Activated CD4-positive, CD25-positive, alpha-beta regulatory T cell treated with anti-CD3 and anti-CD28 coated beads, Interleukin-2, amount 50 U/mL, for 24 hours (primary cell): ENCODE results near the gene APOBEC3A.

ENCODE experiments used
- ATAC-seq, 2 donors: fragments of 150-1000 bp; cut with Tn5 transposase; one replicate each; pipeline ENCODE4 v1.10.0; 2021; ENCODE audit warnings: mild to moderate bottlenecking in 1 of 2, moderate library complexity in 1 of 2

Gene APOBEC3A

GRCh38 chr22:38957046-38957770, at the start of gene APOBEC3A:
Gene APOBEC3A, plus strand, starts transcription at chr22:38957609. Its CDS starts 83 bp downstream, at chr22:38957692.
- no peak for ATAC-seq

GRCh38 chr22:38907767-38908166, 49.6 kb upstream of the APOBEC3A start:
- no peak for ATAC-seq

DNA sequence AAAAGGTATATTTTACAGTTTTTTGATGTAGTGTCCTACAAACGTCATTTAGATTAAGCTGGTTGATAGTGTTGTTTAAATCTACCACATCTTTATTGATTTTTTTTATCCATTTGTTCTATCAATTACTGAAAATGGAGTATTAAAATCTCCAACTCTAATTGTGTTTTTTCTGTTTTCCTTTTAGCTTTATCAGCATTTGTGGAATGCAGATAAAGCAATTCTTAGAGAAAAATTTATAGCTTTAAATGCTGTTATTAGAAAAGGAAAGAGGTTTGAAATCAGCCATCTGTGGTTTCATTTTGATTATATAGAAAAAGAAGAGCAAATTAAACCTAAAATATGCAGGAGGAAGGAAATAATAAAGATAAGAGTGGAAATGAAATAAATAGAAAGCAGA, 46.0 kb upstream of the APOBEC3A start:
- ATAC-seq = no peak

DNA sequence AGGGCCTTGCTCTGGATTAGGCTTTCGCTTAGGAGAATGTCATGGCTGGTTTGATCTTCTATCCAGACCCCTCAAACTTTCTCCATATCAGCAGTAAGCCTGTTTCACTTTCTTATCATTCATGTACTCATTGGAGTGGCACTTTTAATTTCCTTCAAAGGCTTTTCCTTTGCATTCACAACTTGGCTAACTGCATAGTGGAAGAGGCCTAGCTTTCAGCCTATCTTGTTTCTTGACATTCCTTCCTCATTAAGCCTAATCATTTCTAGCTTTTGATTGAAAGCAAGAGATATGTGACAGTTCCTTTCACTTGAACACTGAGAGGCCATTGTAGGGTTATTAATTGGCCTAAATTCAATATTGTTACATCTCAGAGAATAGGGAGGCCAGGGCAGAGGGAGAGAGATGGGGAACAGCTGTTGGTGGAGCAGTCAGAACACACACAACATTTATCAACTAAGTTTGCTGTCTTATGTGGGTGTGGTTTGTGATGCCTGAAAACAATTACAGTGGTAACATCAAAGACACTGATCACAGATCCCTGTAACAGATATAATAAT, 37.7 kb upstream of the APOBEC3A start:
- ATAC-seq = no peak

- no peak for ATAC-seq
Measured at GRCh38 chr22:38921120-38921519, 36.3 kb upstream of the APOBEC3A start.

DNA sequence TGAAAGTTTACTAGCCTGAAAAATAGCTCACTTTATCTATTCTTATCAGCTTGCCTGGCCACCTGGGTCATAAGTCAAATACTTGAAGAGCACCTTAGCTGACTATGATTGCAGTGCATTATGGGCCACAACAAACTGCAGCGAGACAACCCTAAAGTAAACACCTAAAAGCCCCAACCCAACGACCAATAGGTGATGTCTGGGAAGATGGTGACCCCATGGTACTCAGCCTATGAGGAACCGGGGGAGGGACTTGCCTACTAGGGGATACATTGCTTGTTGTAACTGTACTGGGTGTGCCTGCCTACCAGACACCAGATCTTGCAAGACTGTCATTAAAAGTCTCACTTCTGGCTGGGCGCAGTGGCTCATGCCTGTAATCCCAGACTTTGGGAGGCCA, 35.6 kb upstream of the APOBEC3A start:
- no peak for ATAC-seq

GRCh38 chr22:38923463-38924346, 33.7 kb upstream of the APOBEC3A start:
- no peak for ATAC-seq

DNA sequence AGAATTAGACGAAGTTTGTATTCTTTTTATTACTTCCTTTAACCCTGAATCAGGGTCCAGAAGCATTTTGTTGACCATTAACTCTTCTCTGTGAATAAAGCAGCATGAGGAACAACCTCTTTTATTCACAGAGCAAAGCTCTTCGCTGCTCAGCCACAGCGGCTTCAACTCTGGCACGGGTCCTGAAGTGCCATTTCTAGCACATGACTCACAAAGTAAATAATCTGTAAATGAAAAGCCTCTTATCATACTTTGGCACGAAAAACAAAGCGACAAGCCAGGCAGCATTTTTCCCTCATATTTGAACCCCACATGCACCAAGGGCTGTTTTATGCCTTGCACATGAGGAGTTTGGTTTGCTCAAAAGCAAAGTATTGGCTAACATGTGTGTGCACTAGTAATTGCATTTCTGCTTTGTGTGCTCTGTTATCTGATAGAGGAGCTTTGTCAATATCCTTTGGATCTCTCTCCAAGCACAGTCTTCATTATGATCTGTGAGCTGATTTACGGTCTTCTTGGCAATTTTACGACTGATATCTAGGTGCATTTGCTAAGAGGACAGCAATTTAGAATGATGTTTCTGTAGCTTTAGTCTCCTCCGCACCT, 33.0 kb upstream of the APOBEC3A start:
- no peak for ATAC-seq

DNA sequence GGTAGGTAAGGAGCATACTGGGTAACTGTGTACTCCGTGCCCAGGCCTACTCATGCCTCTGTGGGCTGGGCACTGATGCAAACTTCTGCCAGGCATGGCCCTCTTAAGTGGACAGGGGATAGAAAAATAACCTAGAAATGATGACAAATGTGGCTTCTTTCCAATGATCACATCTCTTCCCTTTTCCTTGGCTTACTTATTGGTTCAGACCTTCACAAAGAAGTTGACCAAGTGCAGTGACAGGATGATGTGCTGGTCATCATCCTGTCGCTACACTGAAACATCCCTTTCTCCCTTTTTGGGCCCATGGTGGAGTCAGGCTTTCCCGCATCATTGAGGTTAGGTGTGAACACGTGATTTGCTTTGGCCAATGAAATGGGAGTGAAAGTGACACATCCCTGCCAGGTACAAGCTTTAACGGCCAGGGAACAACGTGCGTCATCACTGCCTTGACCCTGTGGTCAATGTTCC, 31.8 kb upstream of the APOBEC3A start:
- ATAC-seq = no peak

GRCh38 chr22:38927033-38927781, 30.2 kb upstream of the APOBEC3A start:
- ATAC-seq = peak; percentile 79 to 83

- ATAC-seq = no peak
Measured at GRCh38 chr22:38930512-38930911, 26.9 kb upstream of the APOBEC3A start.

GRCh38 chr22:38935023-38935422, 22.4 kb upstream of the APOBEC3A start:
- no peak for ATAC-seq

DNA sequence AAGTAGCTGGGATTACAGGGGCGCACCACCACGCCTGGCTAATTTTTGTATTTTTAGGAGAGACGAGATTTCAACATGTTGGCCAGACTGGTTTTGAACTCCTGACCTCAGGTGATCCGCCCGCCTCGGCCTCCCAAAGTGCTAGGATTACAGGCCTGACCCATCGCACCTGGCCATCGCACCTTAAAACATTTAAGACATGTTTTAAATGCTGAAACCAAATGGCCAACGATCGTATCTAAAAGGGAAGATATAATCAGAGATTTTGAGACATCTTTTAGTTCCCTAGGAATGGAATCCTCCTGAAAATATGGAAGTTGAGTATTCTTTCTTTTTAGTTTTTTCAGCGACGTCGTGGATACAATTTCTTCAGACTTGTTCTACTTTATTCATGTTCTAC, 21.8 kb upstream of the APOBEC3A start:
- ATAC-seq = no peak

GRCh38 chr22:38936562-38936961, 20.8 kb upstream of the APOBEC3A start:
- no peak for ATAC-seq

DNA sequence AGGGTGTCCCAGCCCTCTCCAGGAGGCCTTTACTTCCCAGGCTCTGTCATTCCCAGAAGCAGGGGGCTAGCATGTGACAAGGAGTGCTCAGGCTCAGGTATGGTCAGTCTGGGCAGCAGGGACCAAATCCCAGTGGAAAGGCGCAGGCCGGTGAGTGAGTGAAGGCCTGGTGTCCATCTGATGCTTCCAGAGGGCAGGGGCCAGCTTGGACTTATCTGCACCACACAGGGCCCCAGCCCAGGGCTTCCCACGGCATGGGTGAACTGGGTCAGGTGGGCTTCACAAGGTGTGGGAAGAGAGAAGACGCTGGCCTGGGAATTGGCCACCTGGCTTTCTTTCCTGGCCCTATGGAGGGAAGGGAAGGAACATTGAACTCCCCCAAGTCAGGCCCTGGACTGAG, 20.4 kb upstream of the APOBEC3A start:
- no peak for ATAC-seq

GRCh38 chr22:38937541-38937940, 19.9 kb upstream of the APOBEC3A start:
- no peak for ATAC-seq

DNA sequence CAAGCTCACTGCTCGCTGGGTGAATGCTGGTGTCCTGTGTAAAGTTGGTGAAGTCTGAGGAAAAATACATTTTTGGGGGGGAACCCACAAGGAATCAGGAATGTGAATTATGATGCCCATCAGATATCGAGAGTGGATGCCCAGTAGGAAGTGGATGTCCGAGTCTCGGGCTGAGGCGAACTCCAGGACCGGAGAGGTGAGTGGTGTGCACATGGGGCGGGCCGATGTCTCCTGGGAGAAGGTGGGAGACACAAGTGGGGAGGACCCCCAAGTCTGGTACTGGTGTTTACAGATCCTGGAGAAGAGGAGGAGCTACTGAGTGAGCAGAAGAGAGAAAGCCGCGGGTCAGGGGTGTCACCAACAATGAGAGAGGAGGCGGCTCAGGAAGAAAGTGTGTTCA, 19.2 kb upstream of the APOBEC3A start:
- no peak for ATAC-seq

- ATAC-seq = no peak
Measured at GRCh38 chr22:38938925-38939324, 18.5 kb upstream of the APOBEC3A start.

- ATAC-seq = peak; percentile 15 to 18
Measured at GRCh38 chr22:38940811-38941384, 16.5 kb upstream of the APOBEC3A start.

GRCh38 chr22:38941488-38941987, 15.9 kb upstream of the APOBEC3A start:
- peak; percentile 95 to 96 for ATAC-seq

DNA sequence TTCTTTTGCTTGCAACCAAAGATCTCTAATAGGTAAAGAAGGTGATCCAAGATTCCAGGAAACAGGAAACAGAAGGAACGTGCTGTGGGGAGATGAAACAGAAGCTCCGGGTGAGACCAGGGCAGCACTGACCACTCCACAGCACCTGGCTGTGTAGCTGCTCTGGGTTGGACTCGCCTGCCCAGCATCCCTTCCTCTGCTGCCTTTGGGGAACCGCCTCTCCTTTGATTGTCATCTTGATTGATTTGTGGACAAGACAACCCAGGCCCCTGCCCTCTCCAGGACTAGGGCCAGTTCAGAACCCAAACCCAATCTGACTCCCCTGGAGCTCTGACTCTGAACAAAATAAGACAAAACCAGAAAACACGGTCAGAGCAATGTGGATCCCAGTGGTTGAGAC, 14.7 kb upstream of the APOBEC3A start:
- no peak for ATAC-seq

- no peak for ATAC-seq
Measured at GRCh38 chr22:38943201-38943600, 14.2 kb upstream of the APOBEC3A start.
